ENCODE data around the gene GFRA4. TPM values are rescaled to one million over a fixed set of nuclear protein-coding genes. Genes with fewer than 3 reads are reported as not detected.

The GFRA4 gene
- total RNA-seq, 1 experiment from 2014 or later: not detected

- Histone ChIP-seq H3K36me3 (ENCODE audit: control insufficient read depth, insufficient read depth, low read length) (no peaks in the 10 kb centered on the region), H3K9me3 (ENCODE audit: control insufficient read depth, insufficient read depth, low read depth, low read length) (no peaks in the 10 kb centered on the region), H3K4me3 (ENCODE audit: low read depth in 2 of 2, low read length in 2 of 2) (peak within 1 kb of the TSS; percentile 19 to 23), H3K27ac (ENCODE audit: low read length) (no peak within 1 kb of the TSS), H3K4me1 (ENCODE audit: control insufficient read depth, insufficient read depth, low read length) (no peaks in the 10 kb centered on the region; the same call in 1 of the 2 replicates), H3K27me3 (ENCODE audit: control insufficient read depth, insufficient read depth, low read length) (no peaks in the 10 kb centered on the region)
- in situ Hi-C loops (cut with HindIII; ENCODE audit: low pct_unique_long_range_greater_than_20kb, low sequenced_read_pairs): no loop called here
- POLR2A ChIA-PET: interaction anchor here (0.6 kb wide), 2 partner anchors 7 to 101 kb away, joined by 3 to 4 read pairs; no protein-coding TSS in a partner anchor
- peak; percentile 41 for ATAC-seq
- CTCF ChIA-PET: no interaction called here
- intact Hi-C loops (cut with micrococcal nuclease; ENCODE audit: unreplicated experiment): no loop called here
- TF ChIP-seq TCF7L2 (IDR thresholded peaks at IDR 0.05; ENCODE audit: low read depth, low read length): no peak
- TF ChIP-seq, protein P1, sequence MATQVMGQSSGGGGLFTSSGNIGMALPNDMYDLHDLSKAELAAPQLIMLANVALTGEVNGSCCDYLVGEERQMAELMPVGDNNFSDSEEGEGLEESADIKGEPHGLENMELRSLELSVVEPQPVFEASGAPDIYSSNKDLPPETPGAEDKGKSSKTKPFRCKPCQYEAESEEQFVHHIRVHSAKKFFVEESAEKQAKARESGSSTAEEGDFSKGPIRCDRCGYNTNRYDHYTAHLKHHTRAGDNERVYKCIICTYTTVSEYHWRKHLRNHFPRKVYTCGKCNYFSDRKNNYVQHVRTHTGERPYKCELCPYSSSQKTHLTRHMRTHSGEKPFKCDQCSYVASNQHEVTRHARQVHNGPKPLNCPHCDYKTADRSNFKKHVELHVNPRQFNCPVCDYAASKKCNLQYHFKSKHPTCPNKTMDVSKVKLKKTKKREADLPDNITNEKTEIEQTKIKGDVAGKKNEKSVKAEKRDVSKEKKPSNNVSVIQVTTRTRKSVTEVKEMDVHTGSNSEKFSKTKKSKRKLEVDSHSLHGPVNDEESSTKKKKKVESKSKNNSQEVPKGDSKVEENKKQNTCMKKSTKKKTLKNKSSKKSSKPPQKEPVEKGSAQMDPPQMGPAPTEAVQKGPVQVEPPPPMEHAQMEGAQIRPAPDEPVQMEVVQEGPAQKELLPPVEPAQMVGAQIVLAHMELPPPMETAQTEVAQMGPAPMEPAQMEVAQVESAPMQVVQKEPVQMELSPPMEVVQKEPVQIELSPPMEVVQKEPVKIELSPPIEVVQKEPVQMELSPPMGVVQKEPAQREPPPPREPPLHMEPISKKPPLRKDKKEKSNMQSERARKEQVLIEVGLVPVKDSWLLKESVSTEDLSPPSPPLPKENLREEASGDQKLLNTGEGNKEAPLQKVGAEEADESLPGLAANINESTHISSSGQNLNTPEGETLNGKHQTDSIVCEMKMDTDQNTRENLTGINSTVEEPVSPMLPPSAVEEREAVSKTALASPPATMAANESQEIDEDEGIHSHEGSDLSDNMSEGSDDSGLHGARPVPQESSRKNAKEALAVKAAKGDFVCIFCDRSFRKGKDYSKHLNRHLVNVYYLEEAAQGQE (IDR thresholded peaks at IDR 0.05; ENCODE audit: insufficient read depth in 1 of 2, low read depth in 2 of 2, low read length in 1 of 2): no peak
- TF ChIP-seq POLR2AphosphoS5 (IDR thresholded peaks at IDR 0.05; ENCODE audit: low read depth, low read length): no peak
- no peak for TF ChIP-seq SIN3A (IDR thresholded peaks at IDR 0.05; ENCODE audit: borderline replicate concordance, insufficient read depth, low read depth, low read length)
- TF ChIP-seq, protein P2, sequence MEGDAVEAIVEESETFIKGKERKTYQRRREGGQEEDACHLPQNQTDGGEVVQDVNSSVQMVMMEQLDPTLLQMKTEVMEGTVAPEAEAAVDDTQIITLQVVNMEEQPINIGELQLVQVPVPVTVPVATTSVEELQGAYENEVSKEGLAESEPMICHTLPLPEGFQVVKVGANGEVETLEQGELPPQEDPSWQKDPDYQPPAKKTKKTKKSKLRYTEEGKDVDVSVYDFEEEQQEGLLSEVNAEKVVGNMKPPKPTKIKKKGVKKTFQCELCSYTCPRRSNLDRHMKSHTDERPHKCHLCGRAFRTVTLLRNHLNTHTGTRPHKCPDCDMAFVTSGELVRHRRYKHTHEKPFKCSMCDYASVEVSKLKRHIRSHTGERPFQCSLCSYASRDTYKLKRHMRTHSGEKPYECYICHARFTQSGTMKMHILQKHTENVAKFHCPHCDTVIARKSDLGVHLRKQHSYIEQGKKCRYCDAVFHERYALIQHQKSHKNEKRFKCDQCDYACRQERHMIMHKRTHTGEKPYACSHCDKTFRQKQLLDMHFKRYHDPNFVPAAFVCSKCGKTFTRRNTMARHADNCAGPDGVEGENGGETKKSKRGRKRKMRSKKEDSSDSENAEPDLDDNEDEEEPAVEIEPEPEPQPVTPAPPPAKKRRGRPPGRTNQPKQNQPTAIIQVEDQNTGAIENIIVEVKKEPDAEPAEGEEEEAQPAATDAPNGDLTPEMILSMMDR (IDR thresholded peaks at IDR 0.05): no peak
- DNase-seq (ENCODE audit: low read depth, low spot score): no peak
- BruUV-seq (replicated peaks): no TSS peak
Observed at GRCh38 chr20:3681931-3682781, 19.0 kb upstream of the GFRA4 start, which contains the start of gene ADAM33. ADAM33 (minus strand) TSS chr20:3682010; CDS start chr20:3682004, 6 bp downstream.

DNA sequence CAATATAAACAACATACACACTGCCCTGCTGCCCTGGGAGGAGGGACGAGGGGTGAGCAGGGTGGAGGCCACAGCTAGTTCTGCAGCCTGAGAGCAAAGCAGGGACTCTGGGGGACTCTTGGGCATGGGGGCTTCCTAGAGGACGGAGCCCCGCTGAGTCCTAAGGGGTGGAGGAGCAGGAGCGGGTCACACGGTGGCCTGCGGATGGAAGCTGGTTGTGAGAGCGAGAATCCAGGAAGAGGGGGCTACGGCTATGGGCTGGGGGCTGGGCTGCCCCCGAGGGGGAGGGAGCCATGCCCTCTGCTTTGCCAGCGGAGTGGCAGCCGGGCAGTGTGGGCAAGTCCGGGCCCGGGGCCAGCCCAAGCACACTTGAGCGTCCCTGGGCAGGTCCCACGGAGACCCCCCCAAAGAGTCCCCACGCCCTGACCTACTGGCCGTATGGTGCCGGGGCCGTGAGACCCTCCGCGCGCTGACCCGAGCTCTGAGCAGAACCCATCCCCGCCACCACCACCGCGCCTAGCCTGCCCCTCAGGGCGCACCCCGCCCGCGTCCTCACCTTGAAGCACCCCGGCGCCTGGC lies 18.2 kb upstream of the GFRA4 start:
- TF ChIP-seq, protein P2 (IDR thresholded peaks at IDR 0.05): no peak
- TF ChIP-seq, protein P1 (IDR thresholded peaks at IDR 0.05; ENCODE audit: insufficient read depth in 1 of 2, low read depth in 2 of 2, low read length in 1 of 2): no peak
- TF ChIP-seq SIN3A (IDR thresholded peaks at IDR 0.05; ENCODE audit: borderline replicate concordance, insufficient read depth, low read depth, low read length) (no peak), POLR2AphosphoS5 (IDR thresholded peaks at IDR 0.05; ENCODE audit: low read depth, low read length) (no peak), TCF7L2 (IDR thresholded peaks at IDR 0.05; ENCODE audit: low read depth, low read length) (no peak)
- Histone ChIP-seq H3K36me3 (ENCODE audit: control insufficient read depth, insufficient read depth, low read length) (no peaks in the 10 kb centered on the region), H3K27me3 (ENCODE audit: control insufficient read depth, insufficient read depth, low read length) (no peaks in the 10 kb centered on the region), H3K4me1 (ENCODE audit: control insufficient read depth, insufficient read depth, low read length) (no peaks in the 10 kb centered on the region; the same call in 1 of the 2 replicates), H3K27ac (ENCODE audit: low read length) (no peak overlapping the region), H3K9me3 (ENCODE audit: control insufficient read depth, insufficient read depth, low read depth, low read length) (no peaks in the 10 kb centered on the region), H3K4me3 (ENCODE audit: low read depth in 2 of 2, low read length in 2 of 2) (peak overlapping the region; percentile 19 to 23)
- intact Hi-C loops (cut with micrococcal nuclease; ENCODE audit: unreplicated experiment): no loop called here
- BruUV-seq (replicated peaks): no TSS peak
- ChIA-PET CTCF (no interaction called here), POLR2A (interaction anchor here (0.6 kb wide), 1 partner anchor 76 kb away, joined by 4 read pairs; no protein-coding TSS in a partner anchor)
- in situ Hi-C loops (cut with HindIII; ENCODE audit: low pct_unique_long_range_greater_than_20kb, low sequenced_read_pairs): no loop called here
- DNase-seq (ENCODE audit: low read depth, low spot score) (no peak), ATAC-seq (peak; percentile 3; the same call in 1 of the 2 replicates)
